ENCODE results near the gene ALOXE3.

GRCh38 chr17:8163978-8164814, 45.9 kb upstream of the ALOXE3 start:
- TF ChIP-seq GABPA (IDR thresholded peaks at IDR 0.05 in 1 of 2, conservative IDR thresholded peaks at IDR 0.05 in 1 of 2): no peak
- TF ChIP-seq ZBTB33 (IDR thresholded peaks at IDR 0.05): no peak
- TF ChIP-seq CTCF (IDR thresholded peaks at IDR 0.05; ENCODE audit: low read depth, low read length, missing input control): no peak
- no peak for TF ChIP-seq YY1 (IDR thresholded peaks at IDR 0.05)
- TF ChIP-seq MAX (IDR thresholded peaks at IDR 0.05): no peak
- TF ChIP-seq RAD21 (IDR thresholded peaks at IDR 0.05): no peak

All from liver (tissue), 3 donors.